ENCODE measurements around the gene TMEM101. TPM values are rescaled to one million over a fixed set of nuclear protein-coding genes. Genes with fewer than 3 reads are reported as not detected.

Gene TMEM101
- total RNA-seq, 1 experiment from 2014 or later: 18.6 TPM

DNA sequence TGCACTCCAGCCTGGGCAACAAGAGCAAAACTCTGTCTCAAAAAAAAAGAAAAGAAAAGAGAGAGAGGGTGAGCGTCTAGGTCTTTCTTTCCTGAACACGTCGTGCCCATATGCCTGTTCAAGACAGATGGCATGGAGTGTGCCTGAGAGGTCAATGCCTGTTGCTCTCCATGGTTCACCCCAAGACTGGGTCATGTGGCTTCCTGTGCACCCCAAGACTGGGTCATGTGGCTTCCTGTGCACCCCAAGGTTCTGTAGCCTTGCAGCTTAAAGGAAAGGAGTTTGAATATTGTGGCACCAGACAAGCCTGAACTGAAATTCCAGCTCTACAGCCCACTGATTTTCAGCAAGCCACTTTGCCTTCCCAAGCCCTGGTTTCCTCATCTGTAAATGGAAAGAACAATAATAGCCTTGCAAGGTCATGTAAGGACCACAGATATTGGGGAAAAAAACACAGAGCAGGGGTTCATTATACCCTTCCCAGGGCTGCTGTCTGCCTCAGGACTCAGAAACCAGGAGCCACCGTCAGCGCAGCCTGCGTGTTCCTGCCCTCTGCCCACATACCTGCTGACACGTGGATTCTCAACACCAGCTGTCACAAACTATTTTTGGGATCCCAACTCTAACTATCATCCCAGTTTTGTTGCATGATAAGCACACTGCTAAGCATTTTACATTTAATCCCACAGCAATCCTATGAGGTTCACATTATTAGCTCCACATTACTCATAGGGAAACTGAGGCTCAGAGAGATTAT, 28.4 kb downstream of the TMEM101 start:
- Histone ChIP-seq H3K79me1 (ENCODE audit: insufficient read depth, low read depth, low read length, poor library complexity, severe bottlenecking) (no peaks in the 10 kb centered on the region), H4K20me1 (ENCODE audit: control insufficient read depth, insufficient read depth, insufficient read length) (no peaks in the 10 kb centered on the region), H2BK20ac (ENCODE audit: low read depth, low read length, poor library complexity, severe bottlenecking) (no peak overlapping the region), H3K56ac (ENCODE audit: insufficient read length, low read depth, low read length) (no peak overlapping the region), H3T11ph (ENCODE audit: low read length) (no peak overlapping the region), H2BK5ac (ENCODE audit: insufficient read length, low read length) (no peak overlapping the region), H2BK15ac (ENCODE audit: low read depth, low read length) (no peak overlapping the region), H3K4ac (ENCODE audit: low read depth, low read length) (no peak overlapping the region), H3K18ac (ENCODE audit: insufficient read length, low read depth, low read length) (no peak overlapping the region), H3K4me1 (ENCODE audit: insufficient read depth, low read length) (no peaks in the 10 kb centered on the region; the same call in 1 of the 2 replicates), H2AK5ac (ENCODE audit: insufficient read length, low read length) (no peak overlapping the region), H2BK120ac (ENCODE audit: low read depth, low read length, poor library complexity, severe bottlenecking) (no peak overlapping the region), H4K91ac (ENCODE audit: insufficient read length, low read depth, low read length) (no peak overlapping the region), H3K27me3 (ENCODE audit: insufficient read depth, low read length) (peaks cover 3% of the 10 kb centered on the region; the same call in 1 of the 2 replicates), H3K79me2 (ENCODE audit: insufficient read depth, low read length) (no peaks in the 10 kb centered on the region), H3K9ac (ENCODE audit: extremely low read depth, insufficient read length, low read length) (no peak overlapping the region), H3K14ac (ENCODE audit: insufficient read depth, low read length) (no peak overlapping the region), H3K23ac (ENCODE audit: insufficient read length, low read depth, low read length) (no peak overlapping the region), H3K27ac (ENCODE audit: insufficient read length, low read depth, low read length) (no peak overlapping the region), H3K4me2 (ENCODE audit: insufficient read depth, insufficient read length, low read length) (no peak overlapping the region), H4K8ac (replicated peaks; ENCODE audit: insufficient read length, low read depth, low read length) (no peak overlapping the region), H3K9me3 (ENCODE audit: control insufficient read depth, low read depth, low read length) (no peaks in the 10 kb centered on the region), H2BK12ac (ENCODE audit: insufficient read length, low read depth, low read length) (no peak overlapping the region), H3K23me2 (ENCODE audit: insufficient read length, low read depth, low read length, poor library complexity, severe bottlenecking) (peaks cover 5% of the 10 kb centered on the region), H4K5ac (ENCODE audit: insufficient read length, low read depth, low read length) (no peak overlapping the region), H2AFZ (ENCODE audit: low read length) (no peak overlapping the region)
- no peaks in the 10 kb centered on the region; a peak in 1 of 7 replicates for H3K36me3 Mint-ChIP-seq (ENCODE audit: insufficient read depth in 1 of 3, low read depth in 3 of 3)
- no CpG with 5 or more reads among the region's 7 CpGs for WGBS (ENCODE audit: extremely low coverage, insufficient read length, low lambda C conversion rate)
- no peak overlapping the region for H3K27ac Mint-ChIP-seq
- H3K4me3 Mint-ChIP-seq: no peak overlapping the region
- H3K4me1 Mint-ChIP-seq: peaks cover 11 to 22% of the 10 kb centered on the region in 2 experiments
- no peak for DNase-seq
- H3K27me3 Mint-ChIP-seq (ENCODE audit: low read depth): peaks cover 31% of the 10 kb centered on the region
- no peaks in the 10 kb centered on the region for H3K9me3 Mint-ChIP-seq
- TF ChIP-seq, protein P1, sequence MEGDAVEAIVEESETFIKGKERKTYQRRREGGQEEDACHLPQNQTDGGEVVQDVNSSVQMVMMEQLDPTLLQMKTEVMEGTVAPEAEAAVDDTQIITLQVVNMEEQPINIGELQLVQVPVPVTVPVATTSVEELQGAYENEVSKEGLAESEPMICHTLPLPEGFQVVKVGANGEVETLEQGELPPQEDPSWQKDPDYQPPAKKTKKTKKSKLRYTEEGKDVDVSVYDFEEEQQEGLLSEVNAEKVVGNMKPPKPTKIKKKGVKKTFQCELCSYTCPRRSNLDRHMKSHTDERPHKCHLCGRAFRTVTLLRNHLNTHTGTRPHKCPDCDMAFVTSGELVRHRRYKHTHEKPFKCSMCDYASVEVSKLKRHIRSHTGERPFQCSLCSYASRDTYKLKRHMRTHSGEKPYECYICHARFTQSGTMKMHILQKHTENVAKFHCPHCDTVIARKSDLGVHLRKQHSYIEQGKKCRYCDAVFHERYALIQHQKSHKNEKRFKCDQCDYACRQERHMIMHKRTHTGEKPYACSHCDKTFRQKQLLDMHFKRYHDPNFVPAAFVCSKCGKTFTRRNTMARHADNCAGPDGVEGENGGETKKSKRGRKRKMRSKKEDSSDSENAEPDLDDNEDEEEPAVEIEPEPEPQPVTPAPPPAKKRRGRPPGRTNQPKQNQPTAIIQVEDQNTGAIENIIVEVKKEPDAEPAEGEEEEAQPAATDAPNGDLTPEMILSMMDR (conservative IDR thresholded peaks at IDR 0.05): no peak
